ENCODE data around the gene CDC14C. TPM values are rescaled to one million over a fixed set of nuclear protein-coding genes. Genes with fewer than 3 reads are reported as not detected.

CDC14C gene
- polyA plus RNA-seq, 1 donor: 0.08 TPM

DNA sequence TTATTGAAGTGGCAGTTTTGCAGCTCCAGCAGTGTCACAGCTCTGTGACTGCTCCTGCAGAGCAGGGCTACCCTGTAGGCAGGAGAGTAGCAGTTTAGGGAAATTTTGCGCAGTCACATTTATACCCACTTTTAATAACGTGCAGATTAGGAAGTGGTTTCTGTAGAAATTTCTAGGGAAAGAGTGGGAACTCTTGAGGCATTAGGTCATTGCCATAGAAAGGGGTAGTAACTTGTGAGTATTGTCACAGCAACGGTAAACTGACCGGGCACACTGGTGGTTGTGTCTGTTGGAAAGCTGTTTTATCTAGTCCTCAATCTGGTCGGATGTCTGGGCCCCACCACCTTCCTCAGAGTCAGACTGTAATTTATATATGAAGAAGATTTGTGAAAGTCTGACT, 51.9 kb downstream of the CDC14C start:
- DNase-seq: no peak

DNA sequence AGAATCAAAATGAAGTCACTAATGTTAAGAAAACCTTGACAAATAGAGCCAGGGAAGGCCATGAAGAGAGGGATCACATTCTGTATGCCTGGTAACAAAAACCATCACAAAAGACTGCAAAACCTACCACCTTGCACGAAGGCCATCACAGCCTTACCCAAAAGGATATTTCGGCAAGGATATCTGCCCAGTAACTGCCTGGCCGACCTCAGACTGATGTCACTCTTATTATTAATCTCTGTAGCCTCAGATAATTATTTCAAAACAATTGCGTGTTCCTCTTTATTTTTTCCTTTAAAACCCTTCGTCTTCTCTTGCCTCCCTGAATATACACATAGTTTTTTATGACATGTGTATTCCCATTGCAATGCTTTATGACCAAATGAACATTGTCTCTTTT, 52.5 kb downstream of the CDC14C start:
- DNase-seq: no peak

Measured in left kidney (tissue), 2 donors.